ENCODE data around the gene CDKN2D. TPM values are rescaled to one million over a fixed set of nuclear protein-coding genes. Genes with fewer than 3 reads are reported as not detected.

The CDKN2D gene
- total and polyA plus RNA-seq, 10 of the 15 experiments (the other 5 are each of a cell fraction or from before 2014, with no cell fraction given), result 0.53 to 17.2 (median 6.7) TPM

GRCh38 chr19:10565567-10566407 lies 3.0 kb downstream of the CDKN2D start, which contains the start of gene KRI1:
KRI1 (minus strand) TSS chr19:10566010; CDS start chr19:10565999, 11 bp downstream.
- Histone ChIP-seq H3K36me3 (ENCODE audit: control insufficient read depth in 2 of 2, insufficient read depth in 2 of 2, low read length in 1 of 2) (peaks cover 0 to 5% of the 10 kb centered on the region in 2 experiments; a peak in 2 of 4 replicates), H3K79me2 (ENCODE audit: control insufficient read depth, insufficient read depth, low read length) (peaks cover 13% of the 10 kb centered on the region), H3K4me3 (peak within 1 kb of the TSS; percentile 80), H2AFZ (ENCODE audit: control insufficient read depth, low read depth, low read length) (peak within 1 kb of the TSS; percentile 63), H4K20me1 (ENCODE audit: control insufficient read depth, insufficient read depth) (no peaks in the 10 kb centered on the region), H3K27me3 (replicated peaks in 1 of 2; ENCODE audit: control insufficient read depth in 2 of 2, insufficient read depth in 2 of 2, low read length in 1 of 2) (no peaks in the 10 kb centered on the region), H3K27ac (ENCODE audit: control insufficient read depth, insufficient read depth) (peak within 1 kb of the TSS; percentile 88), H3K9ac (ENCODE audit: control insufficient read depth, insufficient read depth, low read length) (peak within 1 kb of the TSS; percentile 71), H3K4me1 (ENCODE audit: control insufficient read depth, insufficient read depth, low read length) (peaks cover 23% of the 10 kb centered on the region), H3K4me2 (ENCODE audit: control insufficient read depth, insufficient read depth) (peak within 1 kb of the TSS; percentile 93), H3K9me3 (replicated peaks; ENCODE audit: control insufficient read depth, insufficient read depth, low read length) (no peaks in the 10 kb centered on the region)
- ATAC-seq (peak; percentile 69), DNase-seq (ENCODE audit: low read depth, low spot score) (peak; percentile 88), FAIRE-seq (peak; percentile 98)
- ChIA-PET POLR2A (interaction anchor here (0.6 to 1.9 kb wide), 7 partner anchors 36 to 346 kb away, joined by 3 to 5 read pairs (median 3); no protein-coding TSS in a partner anchor), CTCF (interaction anchor here (0.5 to 3.3 kb wide), 8 partner anchors 12 to 225 kb away, joined by 3 to 13 read pairs (median 4); partner anchors contain the start of gene QTRT1), SMC1A (ENCODE audit: uncharacterized antibody, unreplicated experiment) (interaction anchor here (0.6 to 2.4 kb wide), 3 partner anchors 23 to 165 kb away, joined by 3 to 7 read pairs (median 3); no protein-coding TSS in a partner anchor), RAD21 (ENCODE audit: unreplicated experiment) (interaction anchor here (0.6 to 2.0 kb wide), 4 partner anchors 12 to 153 kb away, joined by 3 to 9 read pairs (median 6); no protein-coding TSS in a partner anchor)
- no TSS peak for BruUV-seq (replicated peaks)
- under 1% methylated on average over 85 of the region's 94 CpGs for WGBS (ENCODE audit: insufficient coverage, insufficient replicate concordance, low lambda C conversion rate, missing lambda C conversion rate)
- in situ Hi-C loops (cut with MboI) (loop anchor here (5.0 kb wide), 1 partner anchor 153 kb away; no protein-coding TSS in a partner anchor), intact Hi-C loops (cut with micrococcal nuclease; ENCODE audit: unreplicated experiment) (loop anchor here (1.0 to 5.0 kb wide), 3 partner anchors 22 to 163 kb away; partner anchors contain the start of genes ATG4D, CDC37 and ILF3)
- TF ChIP-seq CTCF (IDR thresholded peaks at IDR 0.05 in 2 of 3, conservative IDR thresholded peaks at IDR 0.05 in 1 of 3; ENCODE audit: control insufficient read depth in 2 of 3, extremely low read depth in 1 of 3, insufficient read depth in 1 of 3, low read depth in 3 of 3, low read length in 3 of 3), result peak in 2 of 3 experiments; percentile 5 to 24; a peak in 1 of 6 replicates
- TF ChIP-seq SIX5 (IDR thresholded peaks at IDR 0.05; ENCODE audit: low read depth, low read length, severe bottlenecking), result no peak
- peak; percentile 35; the same call in 1 of the 3 replicates for TF ChIP-seq POU2F2 (IDR thresholded peaks at IDR 0.05; ENCODE audit: borderline replicate concordance, low read depth, low read length)
- peak; percentile 72 for TF ChIP-seq NRF1 (conservative IDR thresholded peaks at IDR 0.05; ENCODE audit: low read depth, low read length)
- TF ChIP-seq NFYA (IDR thresholded peaks at IDR 0.05; ENCODE audit: borderline replicate concordance, low read depth, low read length), result no peak
- TF ChIP-seq PAX8 (IDR thresholded peaks at IDR 0.05), result no peak
- TF ChIP-seq FOXM1 (IDR thresholded peaks at IDR 0.05; ENCODE audit: low read depth, low read length), result no peak
- peak; percentile 65 for TF ChIP-seq BCL3 (IDR thresholded peaks at IDR 0.05; ENCODE audit: borderline replicate concordance, insufficient read depth, low read depth, low read length, poor library complexity, severe bottlenecking)
- TF ChIP-seq ZZZ3 (IDR thresholded peaks at IDR 0.05; ENCODE audit: control insufficient read depth, insufficient read length, low read depth), result no peak
- TF ChIP-seq YY1 (IDR thresholded peaks at IDR 0.05; ENCODE audit: low read depth, low read length), result peak; percentile 92
- TF ChIP-seq RFX5 (IDR thresholded peaks at IDR 0.05; ENCODE audit: low read depth, low read length), result no peak
- peak; percentile 53 to 59; a peak in 2 of 4 replicates for TF ChIP-seq BHLHE40 (IDR thresholded peaks at IDR 0.05; ENCODE audit: borderline replicate concordance in 1 of 2, low read depth in 2 of 2, low read length in 1 of 2)
- TF ChIP-seq MXI1 (IDR thresholded peaks at IDR 0.05; ENCODE audit: low read depth, low read length), result peak; percentile 34; the same call in 1 of the 2 replicates
- TF ChIP-seq ESRRA (IDR thresholded peaks at IDR 0.05; ENCODE audit: low read length), result 0 out of 2 replicates have a peak, but pooled peaks have one; percentile 31
- no peak for TF ChIP-seq BCL11A (IDR thresholded peaks at IDR 0.05; ENCODE audit: low read depth, low read length)

Data from GM12878 (cell line).